Left renal pelvis (tissue), 4 donors: ENCODE measurements around the gene MED28. TPM values are rescaled to one million over a fixed set of nuclear protein-coding genes. Genes with fewer than 3 reads are reported as not detected.

Experiments used
- DNase-seq, 4 donors: peaks; one replicate each; pipeline ENCODE4 v3.0.0-alpha.2; 2013; ENCODE audit warnings: low read depth in 4 of 4, low spot score in 3 of 4
- polyA plus RNA-seq, 4 donors: library from polyadenylated mRNA; unstranded; fragments of 120-200 nt; gene quantifications; one replicate each; pipeline ENCODE4 v1.2.1, GENCODE V29; 2013; ENCODE audit not compliant: insufficient read length in 4 of 4

The MED28 gene
- polyA plus RNA-seq, 4 donors, result 55.3 to 69.3 (median 67.1) TPM

- no peak for DNase-seq
These were observed 48.3 kb downstream of the MED28 start for GRCh38 chr4:17662694-17663093.

GRCh38 chr4:17664755-17665154, 50.3 kb downstream of the MED28 start:
- DNase-seq, result no peak

GRCh38 chr4:17665346-17665745, 50.9 kb downstream of the MED28 start:
- no peak for DNase-seq

GRCh38 chr4:17665852-17666251, 51.4 kb downstream of the MED28 start:
- DNase-seq, result no peak

GRCh38 chr4:17667253-17667652, 52.8 kb downstream of the MED28 start:
- no peak for DNase-seq

GRCh38 chr4:17667653-17668201, 53.3 kb downstream of the MED28 start:
- no peak for DNase-seq

GRCh38 chr4:17670423-17670822, 56.0 kb downstream of the MED28 start:
- DNase-seq, result no peak

GRCh38 chr4:17680559-17681280, 66.3 kb downstream of the MED28 start:
- DNase-seq, result no peak

- no peak for DNase-seq
These were observed 67.1 kb downstream of the MED28 start for GRCh38 chr4:17681281-17682221.

GRCh38 chr4:17682222-17682566, 67.8 kb downstream of the MED28 start:
- no peak for DNase-seq

Other genes starting within 250 kb of the MED28 start
- gene QDPR, start 102.6 kb upstream of the MED28 start, polyA plus RNA-seq, result 10 to 100 TPM; 33.6 to 66.5 (median 52.1) TPM
- not detected for gene CLRN2, start 99.5 kb upstream of the MED28 start, polyA plus RNA-seq
- gene LAP3, start 37.4 kb upstream of the MED28 start, polyA plus RNA-seq, result 10 to 100 TPM; 50.9 to 86.6 (median 72.9) TPM
- under 1 TPM; 0.30 to 0.85 (median 0.51) TPM for gene FAM184B, start 167.0 kb downstream of the MED28 start, polyA plus RNA-seq
- 10 to 100 TPM; 51.3 to 68.4 (median 52.8) TPM for gene DCAF16, start 196.1 kb downstream of the MED28 start, polyA plus RNA-seq
- 10 to 100 TPM; 26.7 to 33.6 (median 28.2) TPM for gene NCAPG, start 196.3 kb downstream of the MED28 start, polyA plus RNA-seq